NCI-H1930 (cell line): ENCODE measurements around the gene CHRM4.
A peak's percentile ranks its signal among the peaks of the same experiment; 100 is the strongest.

Experiments used
- DNase-seq, 2 experiments: peaks; one replicate each; lab custom pipeline; 2025; lab: John Stamatoyannopoulos, UW

The CHRM4 gene

DNA sequence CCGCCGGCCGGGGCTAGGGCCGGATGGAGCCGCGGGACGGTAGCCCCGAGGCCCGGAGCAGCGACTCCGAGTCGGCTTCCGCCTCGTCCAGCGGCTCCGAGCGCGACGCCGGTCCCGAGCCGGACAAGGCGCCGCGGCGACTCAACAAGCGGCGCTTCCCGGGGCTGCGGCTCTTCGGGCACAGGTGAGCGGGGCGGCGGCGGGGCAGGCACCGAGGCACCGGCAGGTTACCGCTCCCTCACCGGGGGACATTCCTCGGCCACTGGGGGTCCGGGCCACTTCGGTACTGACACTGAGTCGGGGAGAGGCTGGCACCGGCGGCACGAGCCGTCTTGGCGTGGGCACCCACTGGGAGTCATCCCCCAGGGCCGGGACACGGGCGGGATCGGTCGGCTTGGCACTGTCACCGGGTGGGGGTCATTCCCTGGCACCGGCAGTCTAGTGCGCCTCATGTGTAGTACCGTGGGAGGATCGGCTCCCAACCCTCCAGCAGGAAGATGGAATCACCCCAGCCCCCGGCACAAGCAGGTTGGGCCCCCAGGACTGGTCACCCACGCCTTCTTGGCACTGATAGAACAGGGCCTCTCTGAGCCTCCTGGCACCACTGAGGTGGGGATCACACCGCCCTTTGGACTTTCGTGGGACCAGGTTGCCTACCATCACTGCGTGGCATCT is 43.8 kb downstream of the CHRM4 start:
- DNase-seq = no peak

DNA sequence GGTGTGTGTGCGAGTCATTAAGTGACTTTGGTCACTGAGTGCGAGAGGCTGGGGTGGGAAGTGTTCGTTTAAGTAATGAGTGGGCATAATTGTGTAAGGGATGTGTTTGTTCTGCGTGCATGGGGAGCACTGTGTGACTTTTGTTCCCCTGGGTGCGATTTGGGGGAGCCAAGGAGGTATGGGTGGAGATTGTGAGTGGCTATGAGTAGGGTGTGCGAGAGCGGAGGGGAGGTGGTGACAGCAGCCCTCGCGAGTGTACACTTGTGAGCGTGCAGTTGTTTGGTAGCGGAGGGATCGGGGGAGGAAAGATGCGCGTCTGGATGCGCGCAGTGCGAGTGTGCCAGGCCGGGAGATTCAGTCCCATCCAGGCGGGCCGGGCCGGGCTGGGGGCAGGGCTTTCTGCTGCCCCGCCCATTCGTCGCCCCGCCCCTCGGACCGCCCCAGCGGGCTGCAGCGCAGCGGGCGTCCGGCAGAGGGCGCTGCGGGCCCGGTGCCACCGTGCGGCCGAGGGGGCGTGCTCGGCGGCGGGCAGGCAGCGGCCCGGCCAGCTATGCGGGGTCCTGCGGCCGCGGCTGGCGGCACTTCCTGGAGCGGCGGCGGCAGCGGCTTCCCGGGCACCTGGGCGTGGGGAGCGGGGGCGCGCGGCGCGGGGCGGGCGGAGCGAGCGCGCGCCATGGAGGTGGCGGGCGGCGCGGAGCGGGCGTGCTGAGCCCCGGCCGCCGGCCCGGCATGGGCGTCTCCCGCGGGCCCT is 44.5 kb downstream of the CHRM4 start, which contains the start of gene DGKZ:
Gene DGKZ, plus strand, starts transcription at position 578 of the 751 bp plus-strand sequence. CDS start 197 bp downstream, outside the sequence.
- peak; percentile 72 to 90 for DNase-seq

DNA sequence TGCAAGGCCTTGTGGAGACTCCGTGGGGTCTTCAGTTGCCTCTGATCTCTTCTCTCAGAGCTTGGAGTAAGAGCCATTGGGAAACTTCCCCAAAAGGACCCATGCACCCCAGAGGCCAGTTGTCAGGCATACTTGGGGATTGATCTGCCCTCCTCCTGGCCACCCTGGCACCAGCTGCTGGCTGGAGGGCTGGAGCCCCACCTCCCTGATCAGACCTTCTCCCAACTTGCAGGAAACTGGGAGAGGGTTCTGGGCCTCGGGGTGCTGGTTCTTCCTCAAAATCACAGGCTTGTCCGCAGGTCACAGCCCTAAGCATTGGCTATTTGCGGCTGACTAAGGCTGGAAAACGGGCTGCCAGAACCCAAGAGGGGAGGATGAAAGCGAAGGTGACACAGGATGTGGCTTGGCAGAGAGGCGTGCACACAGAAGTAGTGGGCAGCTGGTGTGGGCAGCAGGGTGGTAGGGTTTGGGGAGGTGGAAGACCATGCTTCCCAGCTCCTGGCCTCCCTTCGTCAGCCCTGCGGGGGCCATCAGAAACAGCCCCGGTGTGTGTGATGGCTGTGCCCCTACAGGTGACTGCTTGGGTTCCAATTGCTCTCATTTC is 45.6 kb downstream of the CHRM4 start:
- DNase-seq = no peak

DNA sequence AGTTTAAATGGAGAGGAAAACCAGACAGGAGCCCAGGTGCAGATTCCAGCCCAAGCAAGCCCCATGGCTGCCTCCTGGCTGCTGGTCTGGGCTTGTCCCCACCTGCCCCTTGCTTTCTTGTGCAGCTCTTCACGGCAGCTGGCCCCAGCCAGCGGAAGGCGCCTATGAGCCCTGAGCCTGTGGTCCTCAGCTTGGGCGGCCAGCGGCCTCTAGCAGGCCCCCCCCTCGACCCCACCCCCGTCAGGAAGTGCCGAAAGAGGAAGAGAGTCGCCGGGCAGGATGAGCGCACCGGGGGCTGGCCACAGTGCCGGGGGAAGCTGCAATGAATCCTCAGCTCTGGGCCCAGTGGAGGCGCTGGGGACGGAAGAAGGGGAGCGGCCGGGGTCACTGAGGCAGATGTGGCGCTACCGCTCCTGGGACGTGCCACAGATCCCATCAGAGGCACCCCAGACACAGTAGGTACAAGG is 46.4 kb downstream of the CHRM4 start:
- DNase-seq = no peak

DNA sequence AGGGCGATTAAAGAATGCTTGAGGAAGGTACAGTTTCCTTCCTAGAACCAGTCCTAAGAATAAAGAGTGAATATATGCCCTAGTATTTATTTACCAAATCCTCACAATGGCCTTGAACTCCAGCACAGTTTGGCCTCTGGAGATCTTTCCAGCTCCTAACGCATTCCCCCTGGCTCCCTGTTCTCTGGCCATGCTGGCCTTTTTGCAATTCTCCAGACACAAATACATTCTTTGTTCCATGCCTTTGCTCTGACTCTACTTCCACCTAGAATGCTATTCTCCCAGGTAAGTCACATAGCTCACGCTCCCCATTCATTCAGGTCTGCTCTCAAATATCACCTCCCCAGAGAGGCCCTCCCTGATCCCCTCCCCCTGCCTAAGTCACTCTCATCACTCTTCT is 48.1 kb downstream of the CHRM4 start:
- DNase-seq = no peak

DNA sequence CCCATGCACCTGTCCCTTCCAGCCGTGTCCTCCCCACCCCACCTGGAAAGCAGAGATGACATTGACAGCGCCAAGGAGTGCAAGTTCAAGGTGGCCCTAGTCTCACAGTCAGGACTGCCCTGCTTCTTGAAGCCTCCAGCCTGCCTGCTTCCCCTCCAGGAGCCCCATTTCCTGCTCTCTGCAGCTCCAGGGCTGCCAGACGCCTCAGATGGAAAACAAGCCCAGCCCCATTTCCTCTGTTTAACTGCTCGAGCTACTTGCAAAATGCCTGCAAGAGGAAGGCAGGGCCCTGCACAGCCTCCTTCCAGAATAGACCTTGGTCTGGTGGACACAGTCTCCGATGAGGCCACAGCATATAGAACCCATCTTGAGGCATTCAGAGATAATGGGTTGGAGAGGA is 49.3 kb downstream of the CHRM4 start:
- DNase-seq = no peak

DNA sequence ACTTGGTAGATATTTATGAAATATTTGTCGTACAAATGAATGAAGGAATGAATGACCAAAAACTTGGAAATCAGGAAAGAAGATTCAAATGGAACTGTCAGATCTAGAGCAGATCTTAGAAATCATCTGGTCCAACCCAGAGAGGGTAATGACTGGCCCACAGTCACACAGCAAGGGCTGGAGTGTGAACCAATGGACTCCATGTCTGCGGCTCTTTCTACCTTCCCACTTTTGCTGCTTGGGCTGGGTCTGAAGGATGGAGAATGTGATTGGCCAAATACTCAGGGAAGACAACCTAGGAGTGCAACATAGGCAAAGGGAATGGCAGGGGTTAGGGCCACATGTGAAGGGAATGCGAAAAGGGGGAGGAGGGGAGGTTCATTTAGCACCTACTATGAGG is 50.1 kb downstream of the CHRM4 start:
- DNase-seq = no peak

DNA sequence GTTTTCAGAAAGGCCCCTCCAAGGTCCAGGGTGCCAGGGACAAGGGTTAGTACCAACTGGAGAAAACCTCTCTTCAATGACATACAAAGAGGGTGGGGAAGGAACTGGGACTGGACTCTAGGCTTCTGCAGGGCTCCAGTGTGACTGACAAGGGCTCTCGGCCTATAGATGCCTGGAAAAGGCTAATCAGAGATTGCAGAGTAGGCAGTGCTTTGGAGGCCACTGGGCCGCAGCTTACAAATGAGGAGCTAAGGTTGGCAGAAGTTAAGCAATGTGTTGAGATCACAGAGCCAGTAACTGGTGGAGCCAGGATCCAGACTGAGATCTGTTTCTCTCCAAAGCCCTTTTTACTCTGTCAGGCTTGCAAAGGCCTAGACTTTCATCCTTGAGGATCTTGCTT is 51.8 kb downstream of the CHRM4 start:
- DNase-seq = no peak

DNA sequence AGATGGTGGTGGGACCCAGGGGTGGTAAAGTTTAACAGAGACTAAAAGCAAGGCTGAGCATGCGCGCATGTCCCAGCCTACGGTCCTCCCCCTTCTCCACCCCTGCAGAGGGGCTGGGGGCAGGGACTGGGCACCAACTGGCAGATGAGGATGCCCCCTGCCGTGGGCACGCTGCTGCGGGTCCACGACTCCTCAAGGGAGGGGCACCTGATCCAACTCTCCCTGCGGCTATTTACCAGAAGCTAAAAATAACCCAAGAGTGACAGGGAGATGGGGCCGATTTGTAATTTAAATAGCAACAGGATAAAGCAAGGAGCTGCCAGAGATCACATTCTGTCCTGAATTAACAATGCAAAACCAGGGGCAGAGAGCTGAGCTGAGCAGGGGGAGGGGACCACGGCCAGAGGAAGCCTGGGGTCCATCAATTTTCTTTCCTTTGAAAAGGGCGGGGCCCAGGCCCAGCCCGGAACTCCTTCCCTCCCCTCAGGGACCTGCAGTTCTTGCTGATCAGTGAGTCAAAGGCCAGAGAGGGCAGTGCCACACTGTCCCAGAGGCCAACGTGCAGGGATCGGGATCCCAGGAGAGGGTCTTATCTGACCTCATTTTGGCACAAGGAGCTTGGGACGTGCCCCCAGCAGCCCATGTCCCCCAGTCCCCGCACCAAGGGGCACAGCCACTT is 52.4 kb downstream of the CHRM4 start:
- no peak for DNase-seq

DNA sequence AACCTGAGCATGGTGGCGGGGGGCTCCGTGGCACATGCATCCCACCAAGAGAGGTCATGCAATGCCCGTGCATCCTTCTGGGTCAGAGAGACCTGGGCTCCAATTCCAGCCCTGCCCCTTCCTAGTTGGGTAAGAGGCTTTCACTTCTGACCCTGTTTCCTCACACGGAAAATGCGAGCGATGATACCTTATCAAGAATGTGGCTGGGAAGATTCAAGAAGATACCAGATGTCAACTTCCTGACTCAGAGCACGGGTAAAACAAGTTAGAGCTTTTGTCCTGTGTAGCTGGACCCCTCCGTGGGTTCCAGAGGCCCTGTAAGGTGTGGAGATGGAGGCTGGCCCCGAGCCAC is 53.0 kb downstream of the CHRM4 start:
- DNase-seq = no peak

DNA sequence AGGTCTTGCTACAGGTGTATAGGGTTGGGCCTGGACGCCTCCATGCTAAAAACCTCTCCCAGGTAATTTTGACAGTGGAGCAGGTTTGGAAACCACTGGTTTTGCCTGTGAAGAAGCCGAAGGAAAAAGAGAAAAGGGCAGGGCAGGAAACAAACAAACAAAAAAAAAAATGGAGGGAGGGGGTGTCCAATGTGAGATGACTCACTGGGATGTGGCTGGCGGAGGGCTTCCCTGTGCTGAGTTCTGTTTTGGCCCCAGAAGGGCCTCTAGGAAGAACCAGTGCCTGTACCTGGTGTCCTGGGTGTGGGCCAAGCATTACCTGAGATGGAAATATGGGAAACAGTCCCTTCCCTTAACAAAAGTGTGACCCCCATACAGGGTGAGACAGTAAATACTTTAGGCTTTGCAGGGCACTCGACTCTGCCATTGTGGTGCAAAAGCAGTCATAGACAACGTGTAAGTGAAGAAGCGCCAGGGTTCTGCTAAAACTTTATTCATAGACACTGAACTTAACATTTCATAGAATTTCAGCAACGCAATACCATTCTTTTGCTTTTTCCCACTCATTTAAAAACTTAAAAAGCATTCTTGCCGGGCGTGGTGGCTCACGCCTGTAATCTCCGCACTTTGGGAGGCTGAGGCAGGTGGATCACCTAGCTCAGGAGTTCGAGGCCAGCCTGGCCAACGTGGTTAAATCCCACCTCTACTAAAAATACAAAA is 53.8 kb downstream of the CHRM4 start:
- no peak for DNase-seq

DNA sequence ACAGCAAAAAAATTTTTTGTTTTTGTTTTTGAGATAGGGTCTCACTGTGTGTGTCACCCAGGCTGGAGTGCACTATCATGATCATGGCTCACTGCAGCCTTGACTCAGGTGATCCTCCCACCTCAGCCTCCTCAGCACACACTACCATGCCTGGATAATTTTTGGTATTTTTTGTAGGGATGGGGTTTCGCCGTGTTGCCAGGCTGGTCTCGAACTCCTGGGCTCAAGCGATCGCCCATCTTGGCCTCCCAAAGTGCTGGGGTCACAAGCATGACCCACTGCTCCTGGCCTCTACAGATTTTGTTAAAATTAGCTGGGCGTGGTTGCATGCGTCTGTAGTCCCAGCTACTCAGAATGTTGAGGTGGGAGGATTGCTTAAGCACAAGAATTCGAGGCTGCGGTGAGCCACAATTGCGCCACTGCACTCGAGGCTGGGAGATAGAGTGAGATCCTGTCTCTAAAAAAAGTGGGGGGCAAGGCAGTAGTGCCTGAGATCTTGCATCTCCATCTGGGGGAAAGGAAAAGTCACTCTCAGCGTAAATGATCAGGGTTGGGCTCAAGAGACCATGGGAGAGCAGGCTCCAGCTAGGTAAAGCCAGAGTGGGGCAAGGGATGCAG is 54.9 kb downstream of the CHRM4 start:
- no peak for DNase-seq

DNA sequence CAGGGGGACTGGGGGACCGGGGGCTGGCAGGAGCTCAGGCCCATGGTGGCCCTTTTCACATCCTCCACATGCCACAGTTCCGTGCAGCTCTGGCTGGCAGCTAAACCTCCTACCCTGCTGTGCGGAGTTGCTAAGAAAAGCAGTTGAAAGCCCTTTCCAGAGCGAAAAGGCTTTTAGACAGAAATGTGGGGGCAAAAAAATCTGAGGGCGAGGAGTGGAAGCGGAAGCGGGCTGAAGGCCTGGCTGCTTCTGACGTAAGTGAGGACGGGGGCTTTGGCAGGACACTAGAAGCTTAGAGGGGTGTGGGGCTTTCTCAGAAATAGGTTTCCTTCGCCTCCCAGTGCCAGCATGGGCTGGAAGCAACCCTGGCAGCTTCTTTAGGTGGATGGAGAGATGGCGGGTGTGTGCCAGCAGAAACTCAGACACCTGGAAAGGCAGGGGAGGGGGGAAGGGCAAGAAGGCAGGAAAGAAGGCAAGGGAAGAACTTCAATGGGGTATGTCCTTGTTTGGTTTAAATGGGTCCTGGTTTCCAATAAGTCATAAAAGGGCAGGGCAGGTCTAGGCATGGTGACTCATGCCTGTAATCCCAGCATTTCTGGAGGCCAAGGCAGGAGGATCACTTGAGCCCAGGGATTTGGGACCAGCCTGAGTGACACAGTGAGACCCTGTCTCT is 55.5 kb downstream of the CHRM4 start:
- no peak for DNase-seq

DNA sequence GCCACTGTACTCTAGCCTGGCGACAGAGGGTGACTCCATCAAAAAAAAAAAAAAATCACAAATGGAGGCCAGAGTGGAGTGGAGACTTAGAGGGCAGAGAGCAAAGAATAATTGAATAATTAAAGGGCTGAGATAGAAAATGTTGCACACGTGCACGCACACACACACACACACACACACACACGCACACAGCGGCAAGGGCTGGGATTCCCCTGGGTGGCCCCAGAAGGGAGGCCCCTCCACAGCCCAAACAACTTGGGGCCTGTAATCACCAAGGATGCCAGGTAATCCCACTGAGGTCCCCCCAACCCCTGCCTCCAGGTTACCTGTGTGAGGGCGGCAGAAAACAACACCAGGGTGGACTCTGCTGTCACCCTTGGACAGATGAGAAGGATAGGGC is 56.3 kb downstream of the CHRM4 start:
- DNase-seq = no peak

DNA sequence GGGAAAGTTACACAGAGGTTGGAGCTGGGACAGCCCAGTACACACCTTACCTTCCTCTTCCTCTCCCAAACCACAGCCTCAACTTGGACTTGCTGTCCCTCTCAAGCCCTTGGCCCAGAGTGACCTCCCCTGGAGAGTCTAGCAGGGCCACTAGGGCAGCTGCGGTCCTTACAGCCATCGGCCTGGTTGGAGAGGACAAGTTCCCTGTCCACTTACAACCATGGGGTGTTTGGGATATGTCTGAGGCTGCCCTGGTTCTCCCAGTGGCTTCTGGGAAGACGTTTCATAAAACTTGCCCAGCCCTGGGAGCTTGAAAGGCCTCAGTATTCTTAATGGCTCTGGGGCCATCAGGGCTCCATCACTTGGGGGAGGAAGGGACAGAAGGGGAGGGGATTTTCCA is 57.4 kb downstream of the CHRM4 start:
- no peak for DNase-seq
